Activated CD4-positive, alpha-beta T cell treated with anti-CD3 and anti-CD28 coated beads, Interleukin-2, Interleukin-6, amounts not matched to agents 100 ng/mL and 50 ng/mL, durations not matched to agents 16 hours and 8 hours (primary cell): ENCODE measurements around the gene GDF9.

Source experiments
- DNase-seq: peaks from one replicate; pipeline ENCODE4 v3.0.0-alpha.2; 2020

Gene GDF9

GRCh38 chr5:132816083-132816482 lies 50.2 kb downstream of the GDF9 start:
- DNase-seq = no peak

DNA sequence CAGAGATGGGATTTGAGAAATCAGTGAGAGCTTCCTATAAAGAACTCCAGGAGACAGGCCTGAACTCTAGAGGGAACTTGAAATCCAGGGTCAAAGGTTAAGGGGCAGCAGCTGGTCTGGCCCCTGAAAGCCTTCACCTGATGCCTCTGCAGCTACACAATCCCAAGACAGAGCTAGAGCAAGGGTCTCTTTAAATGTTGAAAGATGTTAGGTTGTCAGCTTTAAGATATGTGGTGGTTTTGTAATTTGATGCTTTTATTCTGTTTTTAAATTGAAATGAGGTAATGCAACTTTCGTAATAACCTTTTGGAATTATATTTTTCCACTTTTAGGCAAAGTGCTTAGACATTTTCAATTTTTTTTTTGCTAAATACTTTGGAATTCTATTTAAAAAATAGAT lies 50.8 kb downstream of the GDF9 start:
- DNase-seq = no peak

- DNase-seq = no peak
Measured at GRCh38 chr5:132814503-132815294, 51.6 kb downstream of the GDF9 start.

DNA sequence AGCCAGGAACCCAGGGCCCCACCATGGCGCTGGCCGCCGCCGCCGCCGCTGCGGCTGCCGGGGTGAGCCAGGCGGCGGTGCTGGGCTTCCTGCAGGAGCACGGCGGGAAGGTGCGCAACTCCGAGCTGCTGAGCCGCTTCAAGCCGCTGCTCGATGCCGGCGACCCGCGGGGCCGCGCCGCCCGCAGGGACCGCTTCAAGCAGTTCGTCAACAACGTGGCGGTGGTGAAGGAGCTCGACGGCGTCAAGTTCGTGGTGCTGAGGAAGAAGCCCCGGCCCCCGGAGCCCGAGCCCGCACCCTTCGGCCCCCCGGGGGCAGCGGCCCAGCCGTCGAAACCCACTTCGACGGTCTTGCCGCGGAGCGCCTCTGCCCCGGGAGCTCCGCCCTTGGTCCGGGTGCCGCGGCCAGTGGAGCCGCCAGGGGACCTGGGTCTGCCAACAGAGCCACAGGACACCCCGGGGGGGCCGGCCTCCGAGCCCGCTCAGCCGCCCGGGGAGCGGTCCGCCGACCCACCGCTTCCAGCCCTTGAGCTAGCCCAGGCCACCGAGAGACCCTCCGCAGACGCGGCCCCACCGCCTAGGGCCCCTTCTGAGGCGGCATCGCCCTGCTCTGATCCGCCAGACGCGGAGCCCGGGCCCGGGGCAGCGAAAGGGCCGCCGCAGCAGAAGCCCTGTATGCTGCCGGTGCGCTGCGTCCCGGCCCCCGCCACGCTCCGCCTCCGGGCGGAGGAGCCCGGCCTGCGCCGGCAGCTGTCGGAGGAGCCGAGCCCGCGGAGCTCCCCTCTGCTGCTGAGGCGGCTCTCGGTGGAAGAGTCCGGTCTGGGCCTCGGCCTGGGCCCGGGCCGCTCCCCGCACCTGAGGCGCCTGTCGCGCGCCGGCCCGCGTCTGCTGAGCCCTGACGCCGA lies 52.4 kb downstream of the GDF9 start:
- peak; percentile 28 for DNase-seq

DNA sequence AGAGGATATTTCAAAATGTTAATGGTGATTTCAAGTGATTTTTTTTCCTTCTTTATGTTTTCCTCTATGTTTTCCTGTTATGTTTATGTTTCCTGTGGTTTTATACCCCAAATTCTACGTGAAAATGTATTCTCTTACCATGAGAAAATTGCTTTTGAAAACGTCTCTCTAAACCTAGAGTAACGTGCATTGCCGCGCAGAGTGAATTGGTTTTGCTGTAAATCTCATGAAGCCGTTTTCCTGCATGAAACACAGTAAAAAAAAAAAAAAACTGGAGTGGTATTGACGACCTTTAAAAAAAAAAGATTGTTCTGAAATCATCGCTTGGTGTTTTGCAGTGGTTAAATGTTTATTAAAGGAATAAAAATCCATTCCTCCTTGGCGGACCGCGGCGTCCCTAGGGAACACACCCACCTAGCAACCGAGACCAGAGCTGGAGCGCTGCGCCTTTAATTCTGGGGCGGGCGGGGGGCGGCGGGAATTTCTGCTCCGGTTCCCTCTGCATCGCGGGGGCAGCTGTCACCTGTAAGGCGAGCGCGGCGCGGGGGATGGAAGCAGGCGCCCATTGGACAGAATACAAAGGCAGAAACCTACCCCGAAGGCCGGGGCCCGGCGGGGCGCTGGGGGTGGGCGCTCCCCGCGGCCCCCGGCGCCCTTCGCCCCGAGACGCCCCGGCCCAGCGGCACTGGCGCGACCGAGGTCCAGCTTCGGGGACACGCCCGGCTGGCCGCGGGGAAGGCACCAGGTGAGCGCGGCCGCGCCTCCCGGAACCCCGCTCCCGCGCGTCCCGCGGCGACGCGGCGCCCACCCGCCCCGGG lies 53.3 kb downstream of the GDF9 start, which contains the start of gene SOWAHA:
SOWAHA (plus strand) TSS at position 522 of the 818 bp plus-strand sequence. CDS start 320 bp downstream, outside the sequence.
- no peak for DNase-seq

- no peak for DNase-seq
Measured at GRCh38 chr5:132812123-132812765, 54.0 kb downstream of the GDF9 start.
